ENCODE measurements around the gene GNG2.

The GNG2 gene

GRCh38 chr14:51998348-51998747 is 137.9 kb downstream of the GNG2 start:
- H3K36me3 Mint-ChIP-seq = peaks cover 6% of the 10 kb centered on the region
- H3K27me3 Mint-ChIP-seq = no peaks in the 10 kb centered on the region
- no peak overlapping the region for H3K4me3 Mint-ChIP-seq
- no peaks in the 10 kb centered on the region for H3K9me3 Mint-ChIP-seq (ENCODE audit: low read depth)
- H3K27ac Mint-ChIP-seq = no peak overlapping the region
- H3K4me1 Mint-ChIP-seq (ENCODE audit: low read depth) = peaks cover 30% of the 10 kb centered on the region

GRCh38 chr14:51999084-51999483 is 138.7 kb downstream of the GNG2 start:
- H3K36me3 Mint-ChIP-seq = peaks cover 4% of the 10 kb centered on the region
- no peaks in the 10 kb centered on the region for H3K27me3 Mint-ChIP-seq
- no peaks in the 10 kb centered on the region for H3K9me3 Mint-ChIP-seq (ENCODE audit: low read depth)
- no peak overlapping the region for H3K4me3 Mint-ChIP-seq
- H3K4me1 Mint-ChIP-seq (ENCODE audit: low read depth) = peaks cover 23% of the 10 kb centered on the region
- no peak overlapping the region for H3K27ac Mint-ChIP-seq

- Mint-ChIP-seq H3K9me3 (ENCODE audit: low read depth) (no peaks in the 10 kb centered on the region), H3K27ac (no peak overlapping the region), H3K27me3 (no peaks in the 10 kb centered on the region), H3K36me3 (peaks cover 4% of the 10 kb centered on the region), H3K4me1 (ENCODE audit: low read depth) (peaks cover 20% of the 10 kb centered on the region), H3K4me3 (no peak overlapping the region)
These were observed 139.7 kb downstream of the GNG2 start for GRCh38 chr14:52000019-52000582.

- H3K9me3 Mint-ChIP-seq (ENCODE audit: low read depth) = no peaks in the 10 kb centered on the region
- H3K4me3 Mint-ChIP-seq = no peak overlapping the region
- H3K36me3 Mint-ChIP-seq = peaks cover 8% of the 10 kb centered on the region
- no peak overlapping the region for H3K27ac Mint-ChIP-seq
- H3K27me3 Mint-ChIP-seq = no peaks in the 10 kb centered on the region
- peaks cover 18% of the 10 kb centered on the region for H3K4me1 Mint-ChIP-seq (ENCODE audit: low read depth)
These were observed 140.3 kb downstream of the GNG2 start for GRCh38 chr14:52000696-52001095.

GRCh38 chr14:52002542-52002941 is 142.1 kb downstream of the GNG2 start:
- Mint-ChIP-seq H3K36me3 (peaks cover 6% of the 10 kb centered on the region), H3K4me3 (no peak overlapping the region), H3K27ac (no peak overlapping the region), H3K9me3 (ENCODE audit: low read depth) (no peaks in the 10 kb centered on the region), H3K27me3 (no peaks in the 10 kb centered on the region), H3K4me1 (ENCODE audit: low read depth) (peaks cover 7% of the 10 kb centered on the region)

GRCh38 chr14:52003324-52003723 is 142.9 kb downstream of the GNG2 start:
- Mint-ChIP-seq H3K27me3 (no peaks in the 10 kb centered on the region), H3K36me3 (peaks cover 6% of the 10 kb centered on the region), H3K27ac (peak overlapping the region; percentile 10), H3K4me3 (no peak overlapping the region), H3K9me3 (ENCODE audit: low read depth) (no peaks in the 10 kb centered on the region), H3K4me1 (ENCODE audit: low read depth) (peaks cover 7% of the 10 kb centered on the region)

GRCh38 chr14:52005625-52006024 is 145.2 kb downstream of the GNG2 start:
- Mint-ChIP-seq H3K9me3 (ENCODE audit: low read depth) (no peaks in the 10 kb centered on the region), H3K36me3 (peaks cover 10% of the 10 kb centered on the region), H3K4me3 (no peak overlapping the region), H3K4me1 (ENCODE audit: low read depth) (peaks cover 2% of the 10 kb centered on the region), H3K27ac (peak overlapping the region; percentile 11), H3K27me3 (no peaks in the 10 kb centered on the region)

GRCh38 chr14:52006361-52006760 is 145.9 kb downstream of the GNG2 start:
- H3K36me3 Mint-ChIP-seq = peaks cover 14% of the 10 kb centered on the region
- H3K27me3 Mint-ChIP-seq = no peaks in the 10 kb centered on the region
- no peak overlapping the region for H3K4me3 Mint-ChIP-seq
- no peaks in the 10 kb centered on the region for H3K9me3 Mint-ChIP-seq (ENCODE audit: low read depth)
- peaks cover 2% of the 10 kb centered on the region for H3K4me1 Mint-ChIP-seq (ENCODE audit: low read depth)
- no peak overlapping the region for H3K27ac Mint-ChIP-seq

GRCh38 chr14:52007211-52007610 is 146.8 kb downstream of the GNG2 start:
- Mint-ChIP-seq H3K27ac (no peak overlapping the region), H3K4me1 (ENCODE audit: low read depth) (peaks cover 2% of the 10 kb centered on the region), H3K36me3 (peaks cover 15% of the 10 kb centered on the region), H3K27me3 (no peaks in the 10 kb centered on the region), H3K4me3 (no peak overlapping the region), H3K9me3 (ENCODE audit: low read depth) (no peaks in the 10 kb centered on the region)

- peaks cover 2% of the 10 kb centered on the region for H3K4me1 Mint-ChIP-seq (ENCODE audit: low read depth)
- H3K27ac Mint-ChIP-seq = no peak overlapping the region
- no peaks in the 10 kb centered on the region for H3K27me3 Mint-ChIP-seq
- H3K9me3 Mint-ChIP-seq (ENCODE audit: low read depth) = no peaks in the 10 kb centered on the region
- peaks cover 17% of the 10 kb centered on the region for H3K36me3 Mint-ChIP-seq
- H3K4me3 Mint-ChIP-seq = no peak overlapping the region
These were observed 147.2 kb downstream of the GNG2 start for GRCh38 chr14:52007637-52008036.

GRCh38 chr14:52008136-52008535 is 147.7 kb downstream of the GNG2 start:
- H3K27me3 Mint-ChIP-seq = no peaks in the 10 kb centered on the region
- peaks cover 2% of the 10 kb centered on the region for H3K4me1 Mint-ChIP-seq (ENCODE audit: low read depth)
- peaks cover 17% of the 10 kb centered on the region for H3K36me3 Mint-ChIP-seq
- H3K4me3 Mint-ChIP-seq = no peak overlapping the region
- H3K9me3 Mint-ChIP-seq (ENCODE audit: low read depth) = no peaks in the 10 kb centered on the region
- H3K27ac Mint-ChIP-seq = peak overlapping the region; percentile 8

- Mint-ChIP-seq H3K27me3 (no peaks in the 10 kb centered on the region), H3K27ac (no peak overlapping the region), H3K4me3 (no peak overlapping the region), H3K9me3 (ENCODE audit: low read depth) (no peaks in the 10 kb centered on the region), H3K4me1 (ENCODE audit: low read depth) (no peaks in the 10 kb centered on the region), H3K36me3 (peaks cover 16% of the 10 kb centered on the region)
These were observed 149.8 kb downstream of the GNG2 start for GRCh38 chr14:52010173-52010693.

GRCh38 chr14:52011523-52011922 is 151.1 kb downstream of the GNG2 start:
- no peaks in the 10 kb centered on the region for H3K4me1 Mint-ChIP-seq (ENCODE audit: low read depth)
- peaks cover under 1% of the 10 kb centered on the region for H3K27me3 Mint-ChIP-seq
- no peak overlapping the region for H3K27ac Mint-ChIP-seq
- H3K36me3 Mint-ChIP-seq = peaks cover 13% of the 10 kb centered on the region
- no peak overlapping the region for H3K4me3 Mint-ChIP-seq
- H3K9me3 Mint-ChIP-seq (ENCODE audit: low read depth) = no peaks in the 10 kb centered on the region

- H3K36me3 Mint-ChIP-seq = peaks cover 11% of the 10 kb centered on the region
- no peak overlapping the region for H3K4me3 Mint-ChIP-seq
- peaks cover 5% of the 10 kb centered on the region for H3K27me3 Mint-ChIP-seq
- no peaks in the 10 kb centered on the region for H3K9me3 Mint-ChIP-seq (ENCODE audit: low read depth)
- H3K27ac Mint-ChIP-seq = no peak overlapping the region
- H3K4me1 Mint-ChIP-seq (ENCODE audit: low read depth) = no peaks in the 10 kb centered on the region
These were observed 152.2 kb downstream of the GNG2 start for GRCh38 chr14:52012635-52013034.

GRCh38 chr14:52013984-52014600 is 153.7 kb downstream of the GNG2 start:
- Mint-ChIP-seq H3K4me3 (no peak overlapping the region), H3K36me3 (peaks cover 8% of the 10 kb centered on the region), H3K27ac (no peak overlapping the region), H3K27me3 (peaks cover 7% of the 10 kb centered on the region), H3K4me1 (ENCODE audit: low read depth) (no peaks in the 10 kb centered on the region), H3K9me3 (ENCODE audit: low read depth) (no peaks in the 10 kb centered on the region)

All from activated naive CD8-positive, alpha-beta T cell (primary cell).